SKM-1 treated with dmso at 0.1 percent for 144 hours (cell line): Measurements from ENCODE around the gene DEFB123.

ENCODE experiments used
- DNase-seq: peaks from one replicate; lab custom pipeline; 2025; ENCODE audit not compliant: unreplicated experiment; lab: John Stamatoyannopoulos, UW

DEFB123 gene

GRCh38 chr20:31473331-31474096 is 33.1 kb downstream of the DEFB123 start:
- no peak for DNase-seq

- DNase-seq = no peak
These were observed 33.6 kb downstream of the DEFB123 start for GRCh38 chr20:31474097-31474436.

GRCh38 chr20:31474758-31475427 is 34.5 kb downstream of the DEFB123 start, which contains the start of the genes DEFB124 and REM1:
DEFB124 (minus strand) TSS chr20:31475127; CDS start chr20:31473013, 2,114 bp downstream.
REM1 (plus strand) TSS chr20:31475288; CDS start chr20:31476446, 1,158 bp downstream.
- no peak for DNase-seq

- DNase-seq = no peak
These were observed 35.3 kb downstream of the DEFB123 start for GRCh38 chr20:31475472-31476293.

GRCh38 chr20:31476294-31476585 is 35.8 kb downstream of the DEFB123 start:
- DNase-seq = no peak

GRCh38 chr20:31476643-31477215 is 36.3 kb downstream of the DEFB123 start:
- DNase-seq = no peak

- DNase-seq = no peak
These were observed 43.6 kb downstream of the DEFB123 start for GRCh38 chr20:31484001-31484400.

GRCh38 chr20:31485450-31486339 is 45.3 kb downstream of the DEFB123 start:
- DNase-seq = no peak

GRCh38 chr20:31488115-31488514 is 47.7 kb downstream of the DEFB123 start:
- DNase-seq = no peak

- no peak for DNase-seq
These were observed 48.7 kb downstream of the DEFB123 start for GRCh38 chr20:31489152-31489551.

- DNase-seq = no peak
These were observed 50.3 kb downstream of the DEFB123 start for GRCh38 chr20:31490752-31491151.

- DNase-seq = no peak
These were observed 53.7 kb downstream of the DEFB123 start for GRCh38 chr20:31494131-31494530.

GRCh38 chr20:31496761-31497295 is 56.4 kb downstream of the DEFB123 start:
- DNase-seq = no peak

GRCh38 chr20:31497838-31498540 is 57.6 kb downstream of the DEFB123 start:
- DNase-seq = no peak
